Right atrium auricular region (tissue), 2 donors: Measurements from ENCODE around the gene FBXO38. TPM values are rescaled to one million over a fixed set of nuclear protein-coding genes. Genes with fewer than 3 reads are reported as not detected.
A peak's percentile ranks its signal among the peaks of the same experiment; 100 is the strongest.

Experiments
- DNase-seq: peaks from one replicate; pipeline ENCODE4 v3.0.0-alpha.2; 2019; ENCODE audit warnings: low spot score
- H3K27ac ChIP-seq, 2 donors: fragments of 200-600 bp; sonication (generic); 1 replicate in 1 of 2; 2 replicates in 1 of 2; pipeline ENCODE4 v1.5.1; 2016 to 2019
- H3K27me3 ChIP-seq, 2 donors: fragments of 200-600 bp; sonication (generic); one replicate each; pipeline versions ENCODE4 v1.5.1 to v1.6.0; 2017 to 2019
- H3K36me3 ChIP-seq: fragments of 200-600 bp; sonication (generic); one replicate; pipeline ENCODE4 v1.5.1; 2016
- H3K4me1 ChIP-seq, 2 donors: fragments of 200-600 bp; sonication (generic); one replicate each; pipeline versions ENCODE4 v1.5.1 to v1.6.0; 2017 to 2019
- H3K4me3 ChIP-seq, 2 donors: fragments of 200-600 bp; sonication (generic); 1 replicate in 1 of 2; 2 replicates in 1 of 2; pipeline ENCODE4 v1.5.1; 2017 to 2019; ENCODE audit warnings: mild to moderate bottlenecking in 1 of 2, moderate library complexity in 1 of 2
- H3K9me3 ChIP-seq, 2 donors: fragments of 200-600 bp; sonication (generic); one replicate each; pipeline ENCODE4 v1.5.1; 2019
- CTCF ChIP-seq, 2 donors: fragments of 200-600 bp; sonication (generic); IDR thresholded peaks; one replicate each; pipeline ENCODE4 v1.5.1; 2019; ENCODE audit warnings: antibody characterized with exemption in 2 of 2
- total RNA-seq, 2 donors: library from RNA; depleted of rRNA; stranded (reverse); fragments of >200 nt; gene quantifications; one replicate each; pipeline ENCODE4 v1.1.0, GENCODE V29; 2016

FBXO38 gene
- total RNA-seq, 2 donors from 2014 or later: 32.2 to 36.7 TPM

GRCh38 chr5:148476302-148476701 lies 92.5 kb downstream of the FBXO38 start:
- H3K27ac ChIP-seq: no peak overlapping the region
- no peak for TF ChIP-seq CTCF (IDR thresholded peaks at IDR 0.05)
- DNase-seq: no peak
- H3K4me1 ChIP-seq: peaks cover 0 to 10% of the 10 kb centered on the region in 2 donors
- H3K9me3 ChIP-seq: no peaks in the 10 kb centered on the region
- no peaks in the 10 kb centered on the region for H3K36me3 ChIP-seq
- no peak overlapping the region for H3K4me3 ChIP-seq
- no peaks in the 10 kb centered on the region for H3K27me3 ChIP-seq

DNA sequence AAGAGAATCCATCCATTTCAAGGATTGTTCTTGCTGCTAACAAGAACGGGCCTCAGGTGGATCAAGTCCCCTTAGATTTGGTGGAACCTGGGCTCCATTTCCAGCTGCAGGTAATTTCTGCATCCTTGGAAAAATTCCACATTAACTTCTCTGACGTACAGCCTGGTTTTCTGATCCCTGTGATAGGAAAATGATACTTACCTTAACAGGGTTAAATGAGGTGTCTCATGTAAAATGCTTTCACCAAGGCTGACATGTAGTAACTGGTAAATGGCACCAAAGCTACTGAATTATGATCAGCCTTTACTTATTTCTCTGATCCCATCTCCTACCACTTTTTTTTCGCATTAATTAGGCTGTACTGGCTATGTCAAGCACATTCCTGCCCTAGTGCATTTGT lies 93.7 kb downstream of the FBXO38 start:
- Histone ChIP-seq H3K4me3 (no peak overlapping the region), H3K27ac (no peak overlapping the region), H3K27me3 (no peaks in the 10 kb centered on the region), H3K36me3 (no peaks in the 10 kb centered on the region), H3K9me3 (no peaks in the 10 kb centered on the region), H3K4me1 (peaks cover 0 to 18% of the 10 kb centered on the region in 2 donors)
- no peak for TF ChIP-seq CTCF (IDR thresholded peaks at IDR 0.05)
- no peak for DNase-seq

GRCh38 chr5:148482196-148482595 lies 98.4 kb downstream of the FBXO38 start:
- Histone ChIP-seq H3K4me1 (peaks cover 0 to 9% of the 10 kb centered on the region in 2 donors), H3K27ac (peak overlapping the region in 1 of 2 donors; percentile 3), H3K36me3 (no peaks in the 10 kb centered on the region), H3K9me3 (no peaks in the 10 kb centered on the region), H3K27me3 (no peaks in the 10 kb centered on the region), H3K4me3 (no peak overlapping the region)
- no peak for TF ChIP-seq CTCF (IDR thresholded peaks at IDR 0.05)
- no peak for DNase-seq

DNA sequence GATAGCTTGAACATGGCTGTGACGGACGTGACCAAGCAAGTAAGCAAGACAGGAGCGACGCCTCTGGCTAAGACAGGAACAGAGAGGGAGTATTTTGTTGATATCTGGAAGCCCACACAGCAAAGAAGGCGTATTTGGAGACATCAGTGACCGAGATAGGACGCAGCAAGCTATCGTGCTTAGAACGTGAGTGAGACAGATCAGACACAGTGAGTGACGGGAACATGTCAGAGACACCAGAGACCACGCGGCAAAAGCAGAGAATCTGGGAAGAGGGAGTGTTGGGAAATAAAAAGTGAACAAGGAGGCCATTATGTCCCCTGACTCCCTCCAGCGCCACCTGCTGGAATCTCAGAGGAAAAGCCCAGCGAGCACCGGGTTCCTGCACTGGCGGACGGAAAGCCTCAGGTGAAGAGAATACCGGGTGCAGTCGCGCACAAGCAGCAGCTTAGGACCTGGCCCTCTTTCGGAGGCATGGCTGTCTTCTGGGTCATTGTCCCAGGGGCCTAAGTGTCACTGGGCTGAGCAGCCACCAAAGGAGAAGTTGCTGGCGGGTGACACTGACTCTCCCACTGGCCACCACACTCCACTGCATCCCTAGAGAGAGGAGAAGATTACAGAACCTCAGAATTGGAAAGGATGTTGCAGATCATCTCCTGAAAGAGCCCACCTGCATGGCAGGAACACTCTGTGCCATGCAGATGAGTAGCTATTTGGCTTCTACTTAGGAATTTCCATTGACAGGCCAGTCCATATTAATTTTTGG lies 99.1 kb downstream of the FBXO38 start:
- no peak overlapping the region for H3K4me3 ChIP-seq
- TF ChIP-seq CTCF (IDR thresholded peaks at IDR 0.05): peak; percentile 24 to 73
- no peak for DNase-seq
- H3K27me3 ChIP-seq: no peaks in the 10 kb centered on the region
- peaks cover 0 to 13% of the 10 kb centered on the region in 2 donors for H3K4me1 ChIP-seq
- H3K9me3 ChIP-seq: no peaks in the 10 kb centered on the region
- peak overlapping the region in 1 of 2 donors; percentile 23 for H3K27ac ChIP-seq
- H3K36me3 ChIP-seq: no peaks in the 10 kb centered on the region

GRCh38 chr5:148483750-148484149 lies 100.0 kb downstream of the FBXO38 start:
- Histone ChIP-seq H3K4me3 (no peak overlapping the region), H3K27ac (no peak overlapping the region), H3K9me3 (no peaks in the 10 kb centered on the region), H3K4me1 (peaks cover 0 to 13% of the 10 kb centered on the region in 2 donors), H3K36me3 (no peaks in the 10 kb centered on the region), H3K27me3 (no peaks in the 10 kb centered on the region)
- no peak for TF ChIP-seq CTCF (IDR thresholded peaks at IDR 0.05)
- DNase-seq: no peak

- no peak for DNase-seq
- TF ChIP-seq CTCF (IDR thresholded peaks at IDR 0.05): no peak
Measured at GRCh38 chr5:148484651-148485050, 100.9 kb downstream of the FBXO38 start.

More at GRCh38 chr5:148484651-148485050, 100.9 kb downstream of the FBXO38 start:
- Histone ChIP-seq H3K36me3 (no peaks in the 10 kb centered on the region), H3K27ac (no peak overlapping the region), H3K4me3 (no peak overlapping the region), H3K4me1 (peaks cover 0 to 13% of the 10 kb centered on the region in 2 donors), H3K9me3 (no peaks in the 10 kb centered on the region), H3K27me3 (no peaks in the 10 kb centered on the region)
